Measurements from ENCODE around the gene PPFIA2.
A peak's percentile ranks its signal among the peaks of the same experiment; 100 is the strongest.

PPFIA2 gene

GRCh38 chr12:81542065-81543010 lies 216.8 kb downstream of the PPFIA2 start:
- no peak for DNase-seq

- DNase-seq, result no peak
Observed at GRCh38 chr12:81541121-81541520, 218.0 kb downstream of the PPFIA2 start.

- DNase-seq, result no peak
Observed at GRCh38 chr12:81539279-81539678, 219.9 kb downstream of the PPFIA2 start.

GRCh38 chr12:81533054-81533453 lies 226.1 kb downstream of the PPFIA2 start:
- no peak for DNase-seq

GRCh38 chr12:81530352-81530751 lies 228.8 kb downstream of the PPFIA2 start:
- DNase-seq, result no peak

GRCh38 chr12:81520064-81520945 lies 238.8 kb downstream of the PPFIA2 start:
- DNase-seq, result no peak

- no peak for DNase-seq
Observed at GRCh38 chr12:81518638-81519037, 240.5 kb downstream of the PPFIA2 start.

- no peak for DNase-seq
Observed at GRCh38 chr12:81517296-81517695, 241.9 kb downstream of the PPFIA2 start.

GRCh38 chr12:81502912-81503695 lies 256.0 kb downstream of the PPFIA2 start:
- no peak for DNase-seq

- DNase-seq, result no peak
Observed at GRCh38 chr12:81500788-81501187, 258.4 kb downstream of the PPFIA2 start.

- no peak for DNase-seq
Observed at GRCh38 chr12:81499809-81500208, 259.3 kb downstream of the PPFIA2 start.

GRCh38 chr12:81492131-81492720 lies 266.9 kb downstream of the PPFIA2 start:
- DNase-seq, result no peak

GRCh38 chr12:81472934-81473333 lies 286.2 kb downstream of the PPFIA2 start:
- DNase-seq, result no peak

- DNase-seq, result no peak
Observed at GRCh38 chr12:81470923-81471322, 288.2 kb downstream of the PPFIA2 start.

- DNase-seq, result no peak
Observed at GRCh38 chr12:81468206-81468605, 290.9 kb downstream of the PPFIA2 start.

GRCh38 chr12:81465876-81466275 lies 293.3 kb downstream of the PPFIA2 start:
- no peak for DNase-seq

- DNase-seq, result no peak
Observed at GRCh38 chr12:81465191-81465590, 294.0 kb downstream of the PPFIA2 start.

GRCh38 chr12:81461163-81461562 lies 298.0 kb downstream of the PPFIA2 start:
- no peak for DNase-seq

- peak; percentile 31 for DNase-seq
Observed at GRCh38 chr12:81450920-81451739, 308.0 kb downstream of the PPFIA2 start.

GRCh38 chr12:81441629-81442028 lies 317.5 kb downstream of the PPFIA2 start:
- DNase-seq, result no peak

GRCh38 chr12:81440001-81440400 lies 319.1 kb downstream of the PPFIA2 start:
- DNase-seq, result no peak

GRCh38 chr12:81439344-81439743 lies 319.8 kb downstream of the PPFIA2 start:
- DNase-seq, result no peak
